NT2/D1 (cell line): ENCODE data around the gene TNFAIP2.

Source experiments
- SUZ12 ChIP-seq: IDR thresholded peaks from 2 replicates; pipeline ENCODE4 v1.6.1; 2011; ENCODE audit not compliant: insufficient read length, insufficient read depth; ENCODE audit errors: extremely low read depth
- YY1 ChIP-seq: IDR thresholded peaks from 2 replicates; pipeline ENCODE4 v1.6.1; 2011; ENCODE audit not compliant: insufficient read length, insufficient read depth
- ZNF274 ChIP-seq: IDR thresholded peaks from 2 replicates; pipeline ENCODE4 v1.6.1; 2011; ENCODE audit warnings: mild to moderate bottlenecking, low read depth, low read length

DNA sequence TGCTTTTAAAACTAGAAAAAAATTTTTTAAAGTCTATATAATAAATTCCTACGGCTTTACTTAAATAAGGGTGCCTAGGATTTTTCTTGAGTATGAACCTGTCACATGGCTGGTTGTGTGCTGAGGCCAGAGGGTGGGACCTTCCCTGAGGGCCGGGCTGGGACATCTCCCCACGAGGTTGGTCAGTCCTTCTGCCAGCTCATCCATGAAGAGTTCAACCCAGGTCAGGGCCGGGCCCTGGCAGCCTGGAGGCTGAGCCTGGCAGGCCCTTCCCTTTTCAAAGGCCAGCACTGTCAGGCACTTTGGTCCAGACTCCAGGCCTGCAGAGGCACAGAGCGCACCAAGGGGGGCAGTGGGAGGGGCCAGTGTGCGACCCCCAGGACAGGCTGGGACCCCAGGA, 31.7 kb downstream of the TNFAIP2 start:
- TF ChIP-seq SUZ12 (no peak), ZNF274 (no peak), YY1 (no peak)
